Activated CD4-positive, alpha-beta T cell treated with anti-CD3 and anti-CD28 coated beads, Interleukin-2, Interleukin-4, amounts not matched to agents 100 ng/mL and 50 ng/mL, durations not matched to agents 16 hours and 8 hours (primary cell): Measurements from ENCODE around the gene LCOR.
"Not testable (repeated sequence)": the region's sequence is repeated elsewhere in the genome, so short reads cannot be mapped to it uniquely, and the experiment has no call there.

Experiments
- DNase-seq: peaks from one replicate; pipeline ENCODE4 v3.0.0-alpha.2; 2020; ENCODE audit warnings: low spot score

Gene LCOR

DNA sequence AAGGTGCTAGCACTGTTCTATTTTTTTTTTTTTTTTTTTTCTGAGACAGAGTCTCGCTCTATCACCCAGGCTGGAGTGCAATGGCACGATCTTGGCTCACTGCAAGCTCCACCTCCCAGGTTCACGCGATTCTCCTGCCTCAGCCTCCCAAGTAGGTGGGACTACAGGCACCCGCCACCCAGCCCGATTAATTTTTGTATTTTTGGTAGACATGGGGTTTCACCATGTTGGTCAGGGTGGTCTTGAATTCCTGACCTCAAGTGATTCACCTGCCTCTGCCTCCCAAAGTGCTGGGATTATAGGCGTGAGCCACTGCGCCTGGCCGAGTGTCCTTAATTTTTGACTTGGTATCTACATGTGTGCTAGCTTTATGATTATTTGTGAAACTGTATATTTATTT lies 201.7 kb downstream of the LCOR start:
- DNase-seq = not testable (repeated sequence)

DNA sequence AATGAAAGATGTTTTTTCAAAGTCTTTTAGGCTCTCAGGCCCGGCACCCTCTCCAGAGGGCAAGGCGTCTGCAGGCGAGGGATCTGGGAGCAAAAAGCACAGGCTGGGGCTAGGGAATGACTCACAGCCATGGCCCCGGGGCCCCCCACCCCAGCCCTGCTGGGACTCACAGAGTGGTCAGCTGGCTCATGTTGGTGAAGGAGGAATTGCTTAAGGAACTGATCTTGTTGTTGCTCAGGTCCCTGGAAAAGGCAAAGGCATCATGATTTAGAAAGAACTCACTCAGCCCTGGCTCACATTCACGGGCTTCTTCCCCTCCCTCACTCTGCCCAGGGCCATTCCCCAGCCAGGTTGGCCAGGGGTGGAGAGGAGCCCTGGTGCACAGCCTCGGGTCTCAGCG lies 202.2 kb downstream of the LCOR start:
- no peak for DNase-seq

DNA sequence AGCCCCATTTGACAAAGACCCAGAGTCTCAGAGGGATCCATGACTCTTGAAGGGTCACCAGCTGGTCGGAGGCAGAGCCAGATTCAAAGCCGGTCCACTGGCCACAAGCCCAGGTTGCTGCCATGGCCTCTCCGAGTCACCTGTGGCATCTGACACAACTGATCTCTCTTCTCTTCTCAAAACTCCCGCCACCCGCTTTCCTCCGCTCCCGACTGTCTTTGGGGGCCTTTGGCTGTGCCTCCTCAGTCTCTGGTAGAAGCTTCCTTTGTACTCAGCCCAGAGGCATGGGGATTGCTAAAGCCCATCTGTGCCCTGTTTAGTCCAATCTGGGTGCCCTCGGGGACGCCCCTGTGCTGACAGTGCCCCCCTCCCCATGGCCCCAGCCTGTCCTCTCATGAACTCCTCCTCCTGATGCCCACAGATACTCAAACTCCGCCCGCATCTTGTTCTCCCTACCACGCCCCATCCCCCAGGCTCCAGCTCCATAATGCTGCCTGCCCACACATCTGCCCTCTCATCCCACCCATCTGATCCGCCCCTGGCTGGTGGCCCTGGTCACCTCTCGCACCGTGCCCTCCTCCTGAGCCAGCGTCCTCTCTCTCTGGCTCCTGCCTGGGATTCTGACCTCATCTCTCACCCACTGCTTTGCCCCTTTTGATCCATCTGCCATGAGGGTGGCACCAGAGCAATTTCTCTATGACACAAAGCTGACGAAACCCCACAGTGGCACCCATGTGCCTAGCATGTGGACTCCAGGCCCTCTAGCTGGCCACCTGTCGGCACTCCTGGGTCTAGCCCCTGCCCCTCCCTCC lies 203.1 kb downstream of the LCOR start:
- no peak for DNase-seq

DNA sequence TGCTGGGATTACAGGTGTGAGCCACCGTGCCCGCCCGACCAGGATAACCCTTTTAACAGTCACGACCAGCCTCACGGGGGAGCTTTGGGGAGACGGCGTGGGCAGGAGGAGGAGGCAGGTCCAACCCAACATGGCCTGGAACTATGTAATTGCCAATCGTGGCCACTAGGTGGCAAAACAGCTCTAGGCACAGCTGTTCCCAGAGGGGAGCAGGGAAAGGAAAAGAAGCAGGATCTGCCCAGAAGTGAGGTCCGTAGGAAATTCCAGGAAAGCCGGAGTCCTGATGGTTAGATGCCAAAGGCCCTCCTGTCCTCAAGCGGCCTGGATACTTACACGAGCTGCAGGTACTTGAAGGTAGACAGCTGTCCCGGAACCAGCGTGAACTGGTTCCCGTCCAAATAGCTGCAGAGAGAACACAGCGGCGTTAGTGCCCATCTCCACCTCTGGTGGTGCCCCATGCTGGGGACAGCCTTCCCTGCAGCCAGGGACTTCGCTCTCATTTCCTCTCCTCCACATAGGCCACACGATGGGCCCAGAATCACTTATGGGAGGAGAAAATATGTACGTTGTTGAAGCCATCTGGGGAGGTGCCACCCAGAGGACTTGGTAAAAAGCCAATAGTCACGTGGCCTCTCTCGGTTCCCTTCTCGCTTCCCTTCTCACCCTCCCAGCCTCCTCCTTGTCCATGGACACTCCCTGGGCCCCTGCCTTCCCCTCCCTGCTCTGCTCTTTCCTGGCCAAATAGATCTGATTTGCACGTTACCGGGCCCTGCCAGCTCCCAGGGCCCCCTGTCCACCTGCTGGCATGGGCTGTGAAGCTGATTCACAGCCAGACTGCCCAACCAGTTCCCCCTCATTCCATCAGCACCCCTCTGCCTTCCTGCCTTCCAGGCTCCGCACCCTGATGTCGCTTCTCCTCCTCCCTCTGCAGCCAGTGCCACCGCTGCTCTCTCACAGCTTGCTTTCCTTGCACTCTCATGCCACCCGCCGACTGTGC lies 205.6 kb downstream of the LCOR start:
- DNase-seq = peak; percentile 77

DNA sequence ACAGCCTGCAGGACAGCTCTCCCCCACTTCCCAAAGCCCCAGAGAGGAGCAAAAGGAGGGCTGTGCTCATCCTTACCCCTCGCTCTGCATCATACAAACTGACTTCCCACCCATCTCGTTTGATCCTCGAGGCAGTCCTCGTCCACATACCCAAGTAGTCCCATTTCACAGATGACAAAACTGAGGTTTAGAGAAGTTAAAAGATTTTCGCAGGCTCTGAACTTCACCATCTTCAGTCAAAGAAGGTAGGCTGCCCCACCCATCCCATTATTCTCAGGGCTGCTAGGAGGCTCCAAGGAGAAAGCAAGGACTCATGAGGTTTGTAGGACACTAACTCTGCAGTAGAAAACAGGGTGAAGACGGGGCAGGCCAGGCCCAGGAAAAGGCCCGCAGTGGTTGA lies 206.6 kb downstream of the LCOR start:
- DNase-seq = no peak

DNA sequence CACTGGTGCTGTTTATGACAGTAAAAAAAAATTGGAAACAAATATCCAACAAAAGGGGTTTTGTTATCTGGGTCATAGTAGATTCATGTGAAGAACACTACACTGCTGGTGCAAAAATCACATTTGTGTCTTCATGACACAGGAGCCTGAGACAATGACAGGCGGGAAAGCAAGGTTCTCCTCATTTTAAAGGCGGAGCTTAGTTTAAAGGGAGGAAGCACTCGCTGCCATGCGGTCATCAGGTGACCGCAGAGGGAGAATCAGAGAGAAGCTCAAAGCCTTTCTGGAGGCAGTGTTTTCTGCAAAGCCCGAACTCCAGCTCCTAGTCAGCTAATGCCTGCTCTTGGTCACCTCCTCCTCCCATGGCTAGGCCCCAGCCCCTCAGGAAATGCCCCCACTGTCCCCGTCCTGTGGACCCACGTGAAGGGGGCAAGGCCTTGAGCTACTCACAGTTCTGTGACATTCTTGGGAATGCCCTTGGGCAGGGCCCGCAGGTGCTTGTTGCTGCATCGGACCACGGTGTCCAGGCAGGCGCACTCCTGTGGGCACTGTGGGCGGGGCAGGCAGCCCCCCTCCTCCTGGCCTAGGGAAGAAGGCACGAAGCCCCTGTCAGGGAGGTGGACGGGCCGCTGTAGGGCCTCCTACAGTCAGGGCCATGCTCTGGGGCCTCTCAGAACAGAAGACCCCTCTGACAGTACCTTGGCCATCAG lies 207.6 kb downstream of the LCOR start:
- DNase-seq = no peak

DNA sequence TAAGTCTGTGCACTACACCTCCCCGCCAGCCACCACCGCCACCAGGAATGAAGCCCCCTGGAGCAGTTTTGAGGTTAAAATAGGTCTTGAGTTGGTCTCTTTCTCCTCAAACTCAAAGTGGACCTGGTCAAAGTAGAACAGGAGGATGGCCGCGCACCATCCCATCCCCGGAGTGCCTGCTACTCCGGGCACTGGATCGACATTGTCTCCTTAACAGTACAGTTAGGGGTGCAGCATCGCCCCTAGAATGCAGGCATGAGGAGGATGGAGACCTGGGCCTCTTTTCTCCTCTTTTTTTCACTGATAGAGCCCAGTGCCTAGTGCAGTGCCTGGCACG lies 208.1 kb downstream of the LCOR start:
- no peak for DNase-seq

DNA sequence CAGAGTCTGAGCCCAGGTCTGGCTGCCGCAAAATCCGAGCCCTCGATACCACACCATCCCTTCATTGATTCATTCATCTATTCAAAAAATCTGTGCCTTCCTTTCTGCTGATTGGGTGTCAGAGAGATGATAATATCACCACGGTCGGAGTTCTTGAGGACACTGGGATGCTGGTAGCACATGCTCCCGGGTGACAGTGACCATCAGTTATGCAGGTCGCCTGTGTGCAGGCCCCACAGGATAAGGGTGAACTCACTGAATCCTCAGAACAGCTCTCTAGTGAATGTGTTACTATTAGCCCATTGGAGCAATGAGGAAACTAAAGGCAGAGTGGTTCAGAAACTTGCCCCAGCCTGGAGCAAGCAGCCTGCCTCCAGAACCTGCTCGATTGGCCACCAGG lies 208.6 kb downstream of the LCOR start:
- DNase-seq = no peak

DNA sequence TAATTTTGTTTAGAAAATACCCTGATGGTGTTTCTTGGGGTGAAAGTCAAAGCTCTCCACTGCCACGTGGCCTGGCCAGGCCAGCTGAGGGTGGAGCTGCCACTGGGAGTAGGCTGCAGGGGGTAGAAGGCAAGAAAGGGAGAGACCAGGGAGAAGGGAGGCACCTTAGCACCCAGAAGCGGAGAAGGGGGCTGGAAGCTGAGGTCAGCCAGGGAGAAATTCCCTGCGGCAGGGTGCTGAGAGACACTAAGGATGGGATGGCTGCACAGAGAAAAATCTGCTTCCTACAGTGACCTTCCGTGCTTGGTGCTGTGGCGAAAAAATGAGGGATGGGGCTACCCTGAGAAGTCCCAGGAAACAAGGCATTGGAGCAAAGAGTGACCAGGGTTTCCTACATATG lies 210.0 kb downstream of the LCOR start:
- no peak for DNase-seq

DNA sequence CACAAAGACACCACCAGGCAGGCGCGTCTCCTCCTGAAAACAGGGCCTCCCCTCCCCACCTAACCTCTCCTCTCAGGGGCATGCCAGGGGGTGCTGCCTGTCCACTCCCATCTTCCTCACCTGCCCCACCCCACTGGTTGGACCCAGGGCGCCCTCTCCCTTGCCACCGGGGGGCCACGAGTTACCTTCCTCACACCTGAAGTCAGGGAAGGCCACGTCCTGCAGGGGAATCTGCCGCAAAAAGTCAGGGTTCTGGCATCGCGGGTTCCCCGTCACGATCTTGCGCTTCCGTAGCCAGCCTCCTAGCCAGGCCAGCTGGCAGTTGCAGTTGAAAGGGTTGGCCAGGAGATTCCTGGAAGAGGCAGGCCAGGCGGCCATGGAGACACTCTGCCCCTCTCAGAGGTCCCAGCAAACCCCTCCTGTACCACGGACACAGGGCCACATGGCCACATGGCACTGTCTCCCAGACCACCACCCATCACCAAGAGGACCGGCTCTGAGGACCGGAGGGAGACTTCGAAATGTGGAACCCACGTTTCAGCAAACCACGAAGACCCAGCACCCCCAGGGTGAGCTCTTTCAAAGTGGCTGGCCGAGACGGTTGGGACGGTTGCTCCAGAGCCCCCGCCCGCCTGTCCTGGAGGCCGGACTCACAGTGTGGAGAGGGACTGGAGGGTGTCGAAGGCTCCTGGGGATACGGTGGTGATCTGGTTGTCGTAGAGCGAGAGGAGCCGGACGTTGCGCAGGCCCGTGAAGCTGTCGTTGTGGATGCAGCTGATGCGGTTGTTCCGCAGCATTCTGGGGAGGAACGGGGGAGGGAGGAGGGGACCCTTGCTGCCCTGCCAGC lies 210.8 kb downstream of the LCOR start:
- no peak for DNase-seq

DNA sequence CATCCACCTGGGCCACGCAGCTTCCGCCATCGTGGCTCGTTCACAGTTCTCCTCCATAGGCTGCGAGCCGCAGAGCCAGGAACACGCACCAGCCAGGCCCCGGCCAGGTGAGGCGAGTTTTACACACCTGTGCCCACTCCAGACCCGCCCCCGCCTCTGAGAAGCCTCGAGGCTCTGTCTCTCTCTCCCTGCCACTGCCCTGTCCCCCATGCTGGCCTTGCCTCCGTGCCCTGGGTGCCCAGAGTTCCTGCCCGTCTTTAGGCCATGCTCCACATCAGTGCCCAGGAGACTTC lies 211.4 kb downstream of the LCOR start:
- no peak for DNase-seq
